Heart left ventricle (tissue), 13 donors: ENCODE measurements around the gene NFIA.

Source experiments
- POLR2A ChIP-seq, 2 donors: fragments of 450-650 bp; IDR thresholded peaks; one replicate each; pipeline ENCODE4 v1.6.1; 2017; ENCODE audit warnings: antibody characterized with exemption in 2 of 2, mild to moderate bottlenecking in 2 of 2, moderate library complexity in 2 of 2
- TF ChIP-seq, protein P1 (sequence below), 12 donors: fragments of 200-600 bp; sonication (generic) in 4 of 12; IDR thresholded peaks; one replicate each; pipeline versions ENCODE4 v1.5.0 to v1.8.0; 2018 to 2022; ENCODE audit warnings: antibody characterized with exemption in 12 of 12, mild to moderate bottlenecking in 5 of 12
- donor health status: ischemic (EF 13 %, LVEDD 7.1; RV severe dilation, severe dysfunction).
- donor health status: DM: no; HTN: yes; CAD: no.
- donor health status: DM: no; HTN: no; CAD: no.
- donor health status: ischemic (EF 25% LVEDD 6.9; RV normal size, moderate dysfunction).
- donor health status: ischemic (EF 25% LVEDD 5.7; RV mildly dilated, moderate dysfunction).
- donor health status: ischemic (EF 35%, LVEDD 5.7; RV mildly dilated, moderate dysfunction).
- donor health status: nonischemic (EF 11% LVEDD 7.7; RV severe dilation, severe dysfunction).
- donor health status: DM: yes; HTN: yes; CAD: no.
- donor health status: PGD.
- donor health status: ischemic (EF 29% LVEDD 5.4; RV normal size, mild dysfunction).
- donor health status: nonischemic (EF 23%, LVEDD 6.1; RV moderate dilation, normal function).

DNA sequence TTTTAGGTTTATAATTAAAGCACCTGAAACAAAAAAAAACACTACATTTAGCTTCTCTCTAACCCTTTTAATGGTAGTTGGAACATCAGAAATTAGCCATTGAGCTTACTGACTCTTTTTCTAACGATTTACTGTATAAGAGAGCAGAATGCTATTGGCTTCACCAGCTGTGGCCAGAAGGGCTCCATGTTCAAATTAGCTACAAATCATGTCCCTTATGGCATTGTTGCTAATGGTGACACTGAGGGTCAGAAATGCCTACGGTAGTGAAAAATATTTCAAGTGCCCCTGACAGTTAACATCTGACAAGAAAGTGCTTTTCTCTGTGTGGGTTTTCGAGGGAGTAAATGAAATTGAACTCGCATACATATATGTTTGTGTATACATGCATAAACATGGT, 232.7 kb downstream of the NFIA start:
- TF ChIP-seq, protein P1, sequence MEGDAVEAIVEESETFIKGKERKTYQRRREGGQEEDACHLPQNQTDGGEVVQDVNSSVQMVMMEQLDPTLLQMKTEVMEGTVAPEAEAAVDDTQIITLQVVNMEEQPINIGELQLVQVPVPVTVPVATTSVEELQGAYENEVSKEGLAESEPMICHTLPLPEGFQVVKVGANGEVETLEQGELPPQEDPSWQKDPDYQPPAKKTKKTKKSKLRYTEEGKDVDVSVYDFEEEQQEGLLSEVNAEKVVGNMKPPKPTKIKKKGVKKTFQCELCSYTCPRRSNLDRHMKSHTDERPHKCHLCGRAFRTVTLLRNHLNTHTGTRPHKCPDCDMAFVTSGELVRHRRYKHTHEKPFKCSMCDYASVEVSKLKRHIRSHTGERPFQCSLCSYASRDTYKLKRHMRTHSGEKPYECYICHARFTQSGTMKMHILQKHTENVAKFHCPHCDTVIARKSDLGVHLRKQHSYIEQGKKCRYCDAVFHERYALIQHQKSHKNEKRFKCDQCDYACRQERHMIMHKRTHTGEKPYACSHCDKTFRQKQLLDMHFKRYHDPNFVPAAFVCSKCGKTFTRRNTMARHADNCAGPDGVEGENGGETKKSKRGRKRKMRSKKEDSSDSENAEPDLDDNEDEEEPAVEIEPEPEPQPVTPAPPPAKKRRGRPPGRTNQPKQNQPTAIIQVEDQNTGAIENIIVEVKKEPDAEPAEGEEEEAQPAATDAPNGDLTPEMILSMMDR (IDR thresholded peaks at IDR 0.05), result no peak
- no peak for TF ChIP-seq POLR2A (IDR thresholded peaks at IDR 0.05)
